ENCODE measurements around the gene IDNK. TPM values are rescaled to one million over a fixed set of nuclear protein-coding genes. Genes with fewer than 3 reads are reported as not detected.
A peak's percentile ranks its signal among the peaks of the same experiment; 100 is the strongest.
"Not testable (repeated sequence)": the region's sequence is repeated elsewhere in the genome, so short reads cannot be mapped to it uniquely, and the experiment has no call there.

The IDNK gene
- total RNA-seq, 2 experiments from 2014 or later = 3.6 to 4.8 TPM

DNA sequence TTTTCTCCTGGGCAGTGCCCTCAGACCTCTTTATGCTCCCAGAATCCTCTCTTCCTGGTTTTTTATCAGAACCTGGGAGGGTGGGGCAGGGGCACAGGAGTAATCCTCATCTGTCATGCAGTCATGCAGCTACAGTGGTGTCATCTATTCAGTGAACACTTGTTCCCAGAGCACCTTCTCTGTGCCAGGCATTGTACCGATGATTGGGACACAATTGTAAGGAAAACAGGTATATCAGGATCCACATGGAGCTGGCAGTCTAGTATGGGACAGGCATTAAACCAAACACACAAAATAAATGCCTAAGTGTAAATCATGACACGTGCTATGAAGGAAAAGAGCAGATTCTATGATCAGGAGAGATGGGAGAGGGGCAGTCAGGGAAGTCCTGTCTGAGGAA is 21.5 kb upstream of the IDNK start:
- ATAC-seq (no peak), DNase-seq (no peak)
- ChIA-PET CTCF (interaction anchor here (0.7 to 3.5 kb wide), 3 partner anchors 9 to 266 kb away, joined by 4 to 18 read pairs (median 4); no protein-coding TSS in a partner anchor), POLR2A (interaction anchor here (0.9 kb wide), 1 partner anchor 22 kb away, joined by 3 read pairs; no protein-coding TSS in a partner anchor)
- TF ChIP-seq, protein P1, sequence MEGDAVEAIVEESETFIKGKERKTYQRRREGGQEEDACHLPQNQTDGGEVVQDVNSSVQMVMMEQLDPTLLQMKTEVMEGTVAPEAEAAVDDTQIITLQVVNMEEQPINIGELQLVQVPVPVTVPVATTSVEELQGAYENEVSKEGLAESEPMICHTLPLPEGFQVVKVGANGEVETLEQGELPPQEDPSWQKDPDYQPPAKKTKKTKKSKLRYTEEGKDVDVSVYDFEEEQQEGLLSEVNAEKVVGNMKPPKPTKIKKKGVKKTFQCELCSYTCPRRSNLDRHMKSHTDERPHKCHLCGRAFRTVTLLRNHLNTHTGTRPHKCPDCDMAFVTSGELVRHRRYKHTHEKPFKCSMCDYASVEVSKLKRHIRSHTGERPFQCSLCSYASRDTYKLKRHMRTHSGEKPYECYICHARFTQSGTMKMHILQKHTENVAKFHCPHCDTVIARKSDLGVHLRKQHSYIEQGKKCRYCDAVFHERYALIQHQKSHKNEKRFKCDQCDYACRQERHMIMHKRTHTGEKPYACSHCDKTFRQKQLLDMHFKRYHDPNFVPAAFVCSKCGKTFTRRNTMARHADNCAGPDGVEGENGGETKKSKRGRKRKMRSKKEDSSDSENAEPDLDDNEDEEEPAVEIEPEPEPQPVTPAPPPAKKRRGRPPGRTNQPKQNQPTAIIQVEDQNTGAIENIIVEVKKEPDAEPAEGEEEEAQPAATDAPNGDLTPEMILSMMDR (IDR thresholded peaks at IDR 0.05) = no peak
- H3K9me3 Mint-ChIP-seq = no peaks in the 10 kb centered on the region
- H3K27ac Mint-ChIP-seq = no peak overlapping the region
- no peaks in the 10 kb centered on the region for H3K4me1 Mint-ChIP-seq (ENCODE audit: low read depth)
- H3K4me3 Mint-ChIP-seq = no peak overlapping the region
- no peaks in the 10 kb centered on the region for H3K36me3 Mint-ChIP-seq (ENCODE audit: low read depth)
- intact Hi-C loops (cut with micrococcal nuclease) = no loop called here
- no peaks in the 10 kb centered on the region for H3K27me3 Mint-ChIP-seq

DNA sequence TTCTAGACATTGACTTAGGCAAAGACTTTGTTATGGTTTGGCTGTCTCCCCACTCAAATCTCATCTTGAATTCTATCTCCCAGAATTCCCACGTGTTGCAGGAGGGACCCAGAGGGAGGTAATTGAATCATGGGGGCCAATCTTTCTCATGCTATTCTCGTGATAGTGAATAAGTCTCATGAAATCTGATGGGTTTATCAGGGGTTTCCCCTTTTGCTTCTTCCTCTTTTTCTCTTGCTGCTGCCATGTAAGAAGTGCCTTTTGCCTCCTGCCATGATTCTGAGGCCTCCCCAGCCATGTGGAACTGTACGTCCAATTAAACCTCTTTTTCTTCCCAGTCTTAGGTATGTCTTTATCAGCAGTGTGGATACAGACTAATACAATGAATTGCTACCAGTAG is 15.3 kb upstream of the IDNK start:
- POLR2A ChIA-PET; CTCF ChIA-PET; intact Hi-C loops (cut with micrococcal nuclease); H3K27me3 Mint-ChIP-seq; ATAC-seq; H3K9me3 Mint-ChIP-seq; H3K4me1 Mint-ChIP-seq (ENCODE audit: low read depth); H3K4me3 Mint-ChIP-seq; DNase-seq; H3K36me3 Mint-ChIP-seq (ENCODE audit: low read depth); H3K27ac Mint-ChIP-seq: not testable (repeated sequence)

DNA sequence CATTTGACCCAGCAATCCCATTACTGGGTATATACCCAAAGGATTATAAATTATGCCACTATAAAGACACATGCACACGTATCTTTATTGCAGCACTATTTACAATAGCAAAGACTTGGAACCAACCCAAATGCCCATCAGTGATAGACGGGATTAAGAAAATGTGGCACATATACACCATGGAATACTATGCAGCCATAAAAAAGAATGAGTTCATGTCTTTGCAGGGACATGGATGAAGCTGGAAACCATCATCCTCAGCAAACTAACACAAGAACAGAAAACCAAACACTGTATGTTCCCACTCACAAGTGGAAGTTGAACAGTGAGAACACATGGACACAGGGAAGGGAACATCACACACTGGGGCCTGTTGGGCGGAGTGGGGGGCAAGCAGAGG is 9.6 kb upstream of the IDNK start:
- H3K4me1 Mint-ChIP-seq (ENCODE audit: low read depth); DNase-seq; intact Hi-C loops (cut with micrococcal nuclease); H3K4me3 Mint-ChIP-seq; ATAC-seq; POLR2A ChIA-PET; H3K9me3 Mint-ChIP-seq; H3K36me3 Mint-ChIP-seq (ENCODE audit: low read depth); H3K27me3 Mint-ChIP-seq; H3K27ac Mint-ChIP-seq; CTCF ChIA-PET: not testable (repeated sequence)

DNA sequence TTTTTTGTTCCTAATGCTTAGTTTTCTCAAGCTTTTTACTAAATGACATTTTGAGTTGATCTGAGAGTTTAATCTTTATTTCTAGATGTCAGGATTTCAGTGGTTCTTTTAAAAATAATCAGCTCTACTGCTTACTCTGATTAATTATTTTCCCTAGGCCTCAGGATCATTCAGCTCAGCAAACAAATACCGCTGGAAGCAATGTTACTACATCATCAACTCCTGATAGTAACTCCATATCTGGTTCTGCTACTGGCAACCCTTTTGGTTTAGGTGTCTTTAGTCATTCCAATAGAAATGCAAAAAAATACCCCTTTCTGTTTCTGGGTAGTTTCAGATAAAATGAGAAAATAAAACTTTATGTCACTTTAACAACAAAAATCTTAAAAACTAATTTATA is 5.6 kb upstream of the IDNK start:
- Mint-ChIP-seq H3K4me3 (no peak overlapping the region), H3K36me3 (ENCODE audit: low read depth) (no peaks in the 10 kb centered on the region), H3K27me3 (no peaks in the 10 kb centered on the region), H3K27ac (no peak overlapping the region), H3K9me3 (no peaks in the 10 kb centered on the region), H3K4me1 (ENCODE audit: low read depth) (peaks cover 8% of the 10 kb centered on the region)
- intact Hi-C loops (cut with micrococcal nuclease) = no loop called here
- POLR2A ChIA-PET = no interaction called here
- CTCF ChIA-PET = interaction anchor here (1.0 to 1.4 kb wide), 2 partner anchors 20 to 32 kb away, joined by 4 to 6 read pairs; no protein-coding TSS in a partner anchor
- ATAC-seq = no peak
- TF ChIP-seq, protein P1 (IDR thresholded peaks at IDR 0.05) = no peak
- no peak for DNase-seq

DNA sequence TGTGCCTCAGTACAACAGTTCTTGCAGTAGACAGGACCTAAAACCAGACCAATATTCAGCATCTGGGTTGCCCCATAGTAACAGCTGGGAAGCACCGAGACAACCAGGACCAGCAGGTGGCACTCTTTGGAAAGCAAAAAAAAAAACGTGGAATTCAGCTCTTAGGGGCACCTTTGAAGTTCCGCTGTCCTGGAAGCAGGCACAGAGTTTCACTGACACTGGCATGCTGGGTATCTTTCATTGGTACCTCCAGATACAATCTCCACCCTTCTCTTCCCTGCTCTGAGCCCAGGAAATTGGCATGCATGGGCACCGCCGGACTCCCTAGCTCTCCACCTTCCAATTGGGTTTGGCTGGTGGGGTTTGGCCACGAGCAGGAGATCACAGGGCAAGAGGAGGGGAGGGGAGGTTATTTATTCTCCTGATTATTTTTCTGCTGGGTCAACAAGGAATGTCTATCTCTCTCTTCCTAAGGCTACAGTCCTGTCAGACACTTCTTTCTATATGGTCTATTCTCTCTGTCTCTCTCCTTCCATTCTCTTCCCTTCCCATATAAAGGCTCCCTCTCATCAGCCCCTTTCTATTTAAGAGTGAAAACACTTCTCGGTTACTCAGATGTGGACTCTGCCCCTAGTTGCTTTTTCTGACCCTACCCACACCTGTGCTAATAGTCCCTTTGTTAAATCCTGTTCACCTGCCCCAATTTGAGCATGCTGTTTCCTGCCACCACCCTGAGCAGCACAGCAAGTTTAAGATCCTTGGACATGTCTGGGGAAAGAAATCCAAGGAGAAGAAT is 1.9 kb upstream of the IDNK start:
- POLR2A ChIA-PET = interaction anchor here (0.8 to 1.7 kb wide), 3 partner anchors 87 to 359 kb away, joined by 3 to 4 read pairs (median 3); partner anchors contain the start of genes HNRNPK and KIF27
- H3K4me3 Mint-ChIP-seq = peak overlapping the region; percentile 3
- ATAC-seq = peak; percentile 11
- TF ChIP-seq, protein P1 (IDR thresholded peaks at IDR 0.05) = peak; percentile 66
- no peaks in the 10 kb centered on the region for H3K9me3 Mint-ChIP-seq
- DNase-seq = peak; percentile 53
- no peaks in the 10 kb centered on the region for H3K27me3 Mint-ChIP-seq
- CTCF ChIA-PET = interaction anchor here (0.6 to 2.6 kb wide), 22 partner anchors 8 to 552 kb away, joined by 3 to 24 read pairs (median 4); partner anchors contain the start of gene UBQLN1
- peaks cover 23% of the 10 kb centered on the region for H3K4me1 Mint-ChIP-seq (ENCODE audit: low read depth)
- H3K36me3 Mint-ChIP-seq (ENCODE audit: low read depth) = peaks cover 2% of the 10 kb centered on the region
- intact Hi-C loops (cut with micrococcal nuclease) = loop anchor here (5.0 kb wide), 2 partner anchors 86 to 296 kb away; partner anchors contain the start of gene UBQLN1
- H3K27ac Mint-ChIP-seq = no peak overlapping the region
